ENCODE measurements around the gene WIF1. TPM values are rescaled to one million over a fixed set of nuclear protein-coding genes. Genes with fewer than 3 reads are reported as not detected.

WIF1 gene
- total RNA-seq, 4 donors from 2014 or later = not detected

DNA sequence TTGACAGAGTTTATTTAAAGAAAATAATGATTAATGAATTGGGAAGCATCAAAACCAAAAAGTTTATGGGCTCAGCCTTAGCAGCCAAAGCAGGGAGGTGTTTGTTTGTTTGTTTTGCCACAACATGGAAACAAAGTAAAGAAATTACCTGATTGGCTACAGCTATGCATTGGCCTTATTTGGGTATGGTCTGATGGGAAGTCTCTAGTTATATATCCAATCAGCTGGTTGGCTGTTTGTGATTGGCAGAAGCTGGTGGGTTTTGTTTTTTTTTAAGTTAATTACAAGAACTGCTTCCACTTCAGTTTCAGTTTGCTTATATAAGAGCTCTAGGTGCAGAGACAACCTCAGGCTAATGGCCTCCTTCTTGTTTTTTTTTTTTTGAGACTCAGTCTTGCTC is 43.7 kb upstream of the WIF1 start:
- Histone ChIP-seq H3K36me3 (no peaks in the 10 kb centered on the region), H3K27ac (no peak overlapping the region), H3K4me1 (peaks cover 0 to 3% of the 10 kb centered on the region in 2 donors), H3K4me3 (replicated peaks in 1 of 3) (no peak overlapping the region), H3K9me3 (no peaks in the 10 kb centered on the region), H3K27me3 (no peaks in the 10 kb centered on the region)
- intact Hi-C loops (cut with DNase I) = no loop called here
- TF ChIP-seq CTCF (IDR thresholded peaks at IDR 0.05) = no peak
- no peak for TF ChIP-seq POLR2A (IDR thresholded peaks at IDR 0.05)
- DNase-seq = no peak

GRCh38 chr12:65164244-65164643 is 43.1 kb upstream of the WIF1 start:
- DNase-seq = no peak
- no peaks in the 10 kb centered on the region for H3K27me3 ChIP-seq
- no peaks in the 10 kb centered on the region for H3K9me3 ChIP-seq
- TF ChIP-seq CTCF (IDR thresholded peaks at IDR 0.05) (no peak), POLR2A (IDR thresholded peaks at IDR 0.05) (no peak)
- no peak overlapping the region for H3K27ac ChIP-seq
- intact Hi-C loops (cut with DNase I) = no loop called here
- no peak overlapping the region for H3K4me3 ChIP-seq (replicated peaks in 1 of 3)
- H3K4me1 ChIP-seq = peaks cover 0 to 3% of the 10 kb centered on the region in 2 donors
- 95 to 96% methylated on average over 2 of the region's 2 CpGs for WGBS, 2 donors
- H3K36me3 ChIP-seq = no peaks in the 10 kb centered on the region

- H3K9me3 ChIP-seq = no peaks in the 10 kb centered on the region
- H3K27me3 ChIP-seq = no peaks in the 10 kb centered on the region
- no peaks in the 10 kb centered on the region for H3K4me1 ChIP-seq
- intact Hi-C loops (cut with DNase I) = no loop called here
- TF ChIP-seq CTCF (IDR thresholded peaks at IDR 0.05) (no peak), POLR2A (IDR thresholded peaks at IDR 0.05) (no peak)
- H3K4me3 ChIP-seq (replicated peaks in 1 of 3) = no peak overlapping the region
- DNase-seq = no peak
- H3K27ac ChIP-seq = no peak overlapping the region
- WGBS, 2 donors = 100% methylated on average over 1 of the region's 1 CpG
- H3K36me3 ChIP-seq = no peaks in the 10 kb centered on the region
Measured at GRCh38 chr12:65162609-65163008, 41.5 kb upstream of the WIF1 start.

DNA sequence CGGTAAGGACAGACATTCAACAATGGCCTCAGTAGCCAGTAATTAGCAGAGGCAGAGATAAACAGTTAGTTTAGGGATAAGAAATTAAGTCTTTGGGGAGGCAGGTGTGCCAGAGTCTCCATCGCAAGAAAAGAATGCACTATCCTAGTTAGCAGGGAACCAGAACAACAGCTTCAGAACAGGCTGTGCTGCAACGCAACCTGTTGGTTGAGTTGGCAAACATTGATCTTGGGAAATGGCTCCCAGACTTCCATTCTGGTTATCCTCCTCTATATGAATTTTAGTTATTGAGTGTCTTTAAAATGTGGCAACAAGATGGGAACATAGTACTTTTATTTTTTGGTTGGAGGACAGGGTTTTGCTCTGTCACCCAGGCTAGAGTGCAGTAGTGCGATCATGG is 36.0 kb upstream of the WIF1 start:
- no peaks in the 10 kb centered on the region for H3K27me3 ChIP-seq
- intact Hi-C loops (cut with DNase I) = no loop called here
- H3K4me1 ChIP-seq = no peaks in the 10 kb centered on the region
- H3K9me3 ChIP-seq = no peaks in the 10 kb centered on the region
- H3K27ac ChIP-seq = no peak overlapping the region
- TF ChIP-seq POLR2A (IDR thresholded peaks at IDR 0.05) (no peak), CTCF (IDR thresholded peaks at IDR 0.05) (no peak)
- no peak overlapping the region for H3K4me3 ChIP-seq (replicated peaks in 1 of 3)
- WGBS, 2 donors = 83 to 87% methylated on average over 4 of the region's 4 CpGs
- no peak for DNase-seq
- H3K36me3 ChIP-seq = no peaks in the 10 kb centered on the region

DNA sequence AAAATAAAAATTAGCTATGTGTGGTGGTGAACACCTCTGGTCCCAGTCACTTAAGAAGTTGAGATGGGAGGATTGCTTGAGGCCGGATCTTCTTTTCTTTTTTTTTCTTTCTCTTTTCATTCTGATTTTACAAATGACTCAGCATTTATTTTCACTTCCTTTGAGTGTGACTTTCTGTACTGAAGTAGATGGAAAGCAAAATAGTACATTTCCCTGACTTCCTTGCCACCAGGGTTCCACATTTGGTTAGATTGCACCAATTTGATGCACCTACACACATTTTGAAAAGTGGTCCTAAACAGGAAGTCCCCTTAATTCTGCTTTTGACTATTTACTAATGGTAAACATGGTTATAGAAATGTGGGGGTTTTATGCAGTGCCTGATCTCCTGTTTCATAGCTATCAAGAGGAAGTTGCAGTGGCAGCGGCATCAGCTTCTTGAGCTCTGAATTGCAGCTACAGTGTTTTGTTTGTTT is 35.3 kb upstream of the WIF1 start:
- H3K4me1 ChIP-seq = no peaks in the 10 kb centered on the region
- 70 to 83% methylated on average over 2 of the region's 2 CpGs for WGBS, 2 donors
- H3K4me3 ChIP-seq (replicated peaks in 1 of 3) = no peak overlapping the region
- H3K36me3 ChIP-seq = no peaks in the 10 kb centered on the region
- DNase-seq = no peak
- intact Hi-C loops (cut with DNase I) = no loop called here
- H3K27me3 ChIP-seq = no peaks in the 10 kb centered on the region
- no peaks in the 10 kb centered on the region for H3K9me3 ChIP-seq
- H3K27ac ChIP-seq = no peak overlapping the region
- no peak for TF ChIP-seq POLR2A (IDR thresholded peaks at IDR 0.05)
- no peak for TF ChIP-seq CTCF (IDR thresholded peaks at IDR 0.05)

All from thyroid gland (tissue), 4 donors.